GM19397 (cell line): ENCODE data around the gene THAP10.
"Not testable (repeated sequence)": the region's sequence is repeated elsewhere in the genome, so short reads cannot be mapped to it uniquely, and the experiment has no call there.

ENCODE experiments used
- ATAC-seq: cut with Tn5 transposase; IDR thresholded peaks from one replicate; pipeline ENCODE4 v1.9.1; 2021; ENCODE audit warnings: mild to moderate bottlenecking, moderate library complexity; ENCODE audit not compliant: unreplicated experiment

THAP10 gene

GRCh38 chr15:70892002-70892911, at the start of gene THAP10, which contains the start of gene LRRC49:
Gene THAP10, minus strand, starts transcription at chr15:70892433. Its CDS starts 161 bp downstream, at chr15:70892272.
Gene LRRC49, plus strand, starts transcription at chr15:70892826. Its CDS starts 69 bp downstream, at chr15:70892895.
- peak; percentile 80 for ATAC-seq

DNA sequence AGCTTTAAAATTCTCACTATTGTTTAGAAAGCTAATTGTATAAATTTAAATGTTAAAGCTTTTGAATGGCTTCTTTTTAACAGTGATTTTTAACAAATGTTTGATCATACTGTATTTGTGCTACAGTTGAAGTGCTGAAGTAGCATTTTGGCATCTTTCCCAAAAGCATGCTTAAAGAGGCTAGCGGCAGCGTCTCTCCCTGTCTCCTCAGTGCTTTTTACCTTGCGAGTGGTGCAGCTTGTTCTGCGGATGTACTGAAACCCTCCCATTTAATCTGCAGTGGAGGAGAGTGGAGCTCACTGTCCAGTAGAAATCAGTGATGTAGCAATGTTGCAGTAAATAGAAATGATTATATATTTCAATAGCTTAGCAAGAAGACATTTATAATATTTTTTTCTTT, 44.1 kb upstream of the THAP10 start:
- no peak for ATAC-seq

GRCh38 chr15:70935631-70936030, 43.4 kb upstream of the THAP10 start:
- ATAC-seq: no peak

- ATAC-seq: no peak
These were observed 41.2 kb upstream of the THAP10 start for GRCh38 chr15:70933411-70933810.

DNA sequence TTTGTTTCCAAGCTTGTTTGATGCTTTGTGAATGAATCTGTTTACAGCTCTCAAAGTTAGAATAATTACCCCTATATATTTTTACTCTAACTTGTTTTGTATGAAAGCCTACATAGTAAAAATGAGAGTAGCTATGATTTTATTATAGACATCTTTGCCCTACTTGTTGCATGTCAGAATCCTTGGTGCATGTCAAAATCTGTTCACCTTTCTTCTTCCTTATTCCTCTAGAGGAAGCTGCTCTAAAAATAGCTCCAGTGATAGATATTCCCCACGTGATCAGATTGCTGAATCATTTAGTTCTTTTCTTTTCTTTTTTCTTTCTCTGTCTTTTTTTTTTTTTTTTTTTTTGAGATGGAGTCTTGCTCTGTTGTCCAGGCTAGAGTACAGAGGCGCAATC, 40.2 kb upstream of the THAP10 start:
- ATAC-seq: no peak

- no peak for ATAC-seq
These were observed 39.6 kb upstream of the THAP10 start for GRCh38 chr15:70931821-70932220.

- not testable (repeated sequence) for ATAC-seq
These were observed 34.7 kb upstream of the THAP10 start for GRCh38 chr15:70926914-70927313.

- ATAC-seq: no peak
These were observed 31.3 kb upstream of the THAP10 start for GRCh38 chr15:70923311-70924080.

- no peak for ATAC-seq
These were observed 29.9 kb upstream of the THAP10 start for GRCh38 chr15:70922119-70922518.

GRCh38 chr15:70920981-70921696, 28.9 kb upstream of the THAP10 start:
- no peak for ATAC-seq

DNA sequence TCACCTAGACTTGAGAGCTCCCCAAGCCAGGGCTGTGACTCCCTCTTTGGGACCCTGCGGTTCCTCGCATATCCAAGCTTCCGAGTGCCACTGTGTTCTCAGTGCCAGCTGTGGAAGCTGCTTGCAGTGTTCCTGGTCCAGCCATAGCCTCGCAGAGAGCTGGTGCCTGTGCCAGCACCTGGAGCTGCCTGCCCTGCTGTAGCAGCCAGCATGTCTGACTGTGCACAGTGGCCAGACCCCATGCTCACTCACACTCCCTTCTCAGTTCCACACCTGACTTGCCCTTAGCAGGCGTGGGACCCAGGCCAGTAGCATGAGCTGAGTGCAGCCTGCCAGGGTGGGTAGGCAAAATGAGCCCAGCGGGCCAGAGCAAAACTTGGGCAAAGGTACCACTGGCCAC, 25.7 kb upstream of the THAP10 start:
- no peak for ATAC-seq

- ATAC-seq: no peak
These were observed 24.3 kb upstream of the THAP10 start for GRCh38 chr15:70916531-70916930.

GRCh38 chr15:70912187-70912586, 20.0 kb upstream of the THAP10 start:
- no peak for ATAC-seq

DNA sequence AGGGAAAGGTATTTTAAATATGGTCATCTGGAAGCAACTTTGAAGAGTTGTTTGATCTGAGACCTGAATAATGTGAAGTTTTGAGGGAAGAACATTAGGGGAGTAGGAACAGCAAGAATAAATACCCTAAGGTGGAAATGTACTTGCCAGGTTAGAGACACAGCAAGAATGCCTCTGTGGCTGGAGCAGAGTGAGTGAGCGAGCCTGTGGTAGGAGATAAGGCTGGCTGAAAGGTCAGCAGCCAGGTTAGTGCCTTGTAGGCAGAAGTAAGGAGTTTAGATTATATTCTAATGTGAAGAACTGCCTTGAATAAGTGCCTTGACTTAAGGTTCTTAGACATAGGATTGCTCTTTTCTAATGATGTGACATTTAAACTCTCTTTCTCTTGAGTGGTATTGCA, 18.7 kb upstream of the THAP10 start:
- no peak for ATAC-seq

GRCh38 chr15:70907784-70908471, 15.7 kb upstream of the THAP10 start:
- no peak for ATAC-seq

DNA sequence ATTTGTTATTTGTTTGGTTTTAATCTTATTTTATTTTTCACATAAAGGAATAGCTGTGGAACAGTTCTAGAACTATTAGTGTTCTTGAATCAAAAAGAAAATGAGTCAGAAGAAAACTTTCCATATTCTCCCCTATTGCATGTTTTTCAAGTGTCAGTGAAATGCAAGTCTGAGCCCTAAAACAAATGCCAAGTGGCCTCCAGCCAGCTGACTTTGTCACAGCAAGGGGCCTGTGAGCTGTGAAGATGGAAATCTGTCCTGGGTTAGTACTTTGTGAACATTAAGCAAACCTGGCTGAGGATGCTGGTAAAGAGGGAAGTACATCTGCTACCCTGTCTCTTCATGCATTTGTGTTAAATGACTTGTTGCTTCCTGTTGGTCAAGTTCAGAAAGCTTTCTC, 14.6 kb upstream of the THAP10 start:
- ATAC-seq: no peak

DNA sequence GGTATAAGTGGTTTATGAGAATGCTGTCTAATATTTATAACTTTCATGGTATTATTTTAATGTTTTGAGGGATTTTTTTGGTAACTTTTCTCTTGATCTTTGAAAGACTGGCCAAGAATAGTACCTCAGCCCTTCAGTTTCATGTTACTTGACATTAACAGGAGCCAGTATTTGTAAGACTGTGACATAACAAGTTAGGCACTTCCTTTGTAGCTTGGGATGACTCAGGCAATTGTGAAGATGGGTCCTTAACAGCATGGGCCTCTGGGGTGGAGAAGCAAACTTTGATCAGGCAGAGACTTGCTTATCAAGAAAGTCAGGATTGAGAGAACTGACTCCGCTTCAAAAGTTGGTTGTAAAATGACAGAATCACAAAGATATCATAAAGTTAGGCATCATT, 9.9 kb upstream of the THAP10 start:
- ATAC-seq: no peak

DNA sequence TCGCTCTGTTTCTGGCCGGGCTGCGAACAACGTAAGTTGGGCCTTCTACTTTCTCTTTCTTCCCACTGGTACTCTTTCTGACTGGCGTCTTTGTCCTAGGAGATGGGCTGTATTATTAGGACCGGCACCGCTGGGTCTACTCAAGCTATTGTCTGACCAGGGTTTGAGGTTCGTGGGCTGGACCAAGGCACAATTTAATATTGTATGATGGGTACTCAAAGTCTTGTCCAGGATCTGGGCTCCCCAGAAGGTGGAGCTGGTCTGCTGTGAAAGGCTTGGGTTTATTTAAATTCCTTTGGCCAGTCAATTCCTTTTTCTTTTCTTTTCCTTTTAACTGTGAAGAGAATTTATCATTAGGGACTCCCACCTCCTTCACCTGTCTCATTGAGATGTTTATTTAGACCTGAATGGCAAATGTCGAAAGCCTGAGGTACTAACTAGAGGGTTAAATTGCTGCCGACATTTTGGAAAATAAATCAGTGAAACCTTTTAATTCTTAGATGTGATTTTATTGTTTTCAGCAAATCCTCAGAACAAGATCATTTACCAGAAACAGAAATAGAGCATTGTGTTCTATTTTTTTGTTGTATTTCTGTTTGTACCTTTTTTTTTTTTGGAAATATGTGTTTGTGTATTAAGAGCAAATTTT, 803 bp upstream of the THAP10 start:
- no peak for ATAC-seq

GRCh38 chr15:70882361-70882760, 9.9 kb downstream of the THAP10 start:
- no peak for ATAC-seq

GRCh38 chr15:70880781-70881180, 11.5 kb downstream of the THAP10 start:
- ATAC-seq: no peak
